HG03064 (cell line): ENCODE results near the gene CEP55.
"Not testable (repeated sequence)": the region's sequence is repeated elsewhere in the genome, so short reads cannot be mapped to it uniquely, and the experiment has no call there.

Experiments
- ATAC-seq: cut with Tn5 transposase; IDR thresholded peaks from one replicate; pipeline ENCODE4 v1.9.1; 2021; ENCODE audit warnings: low read depth; ENCODE audit not compliant: unreplicated experiment

The CEP55 gene

DNA sequence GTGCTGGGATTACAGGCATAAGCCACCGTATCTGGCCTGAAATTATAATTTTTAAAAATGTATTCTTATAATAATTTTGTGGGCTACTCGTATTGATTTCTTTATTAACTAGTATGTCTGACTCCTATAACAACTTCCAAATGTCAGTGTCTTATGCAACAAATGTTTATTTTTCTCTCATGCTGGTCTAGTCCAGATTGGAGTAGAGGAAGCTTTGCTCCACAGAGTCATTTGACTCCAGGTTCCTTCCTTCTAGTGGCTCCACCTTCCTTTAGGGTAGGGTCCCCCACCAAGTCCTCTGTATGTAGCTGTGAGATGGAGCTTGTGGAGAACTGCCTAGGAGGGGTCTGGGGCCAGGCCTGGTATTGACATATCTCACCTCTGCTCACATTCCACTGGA lies 8.7 kb downstream of the CEP55 start:
- no peak for ATAC-seq

DNA sequence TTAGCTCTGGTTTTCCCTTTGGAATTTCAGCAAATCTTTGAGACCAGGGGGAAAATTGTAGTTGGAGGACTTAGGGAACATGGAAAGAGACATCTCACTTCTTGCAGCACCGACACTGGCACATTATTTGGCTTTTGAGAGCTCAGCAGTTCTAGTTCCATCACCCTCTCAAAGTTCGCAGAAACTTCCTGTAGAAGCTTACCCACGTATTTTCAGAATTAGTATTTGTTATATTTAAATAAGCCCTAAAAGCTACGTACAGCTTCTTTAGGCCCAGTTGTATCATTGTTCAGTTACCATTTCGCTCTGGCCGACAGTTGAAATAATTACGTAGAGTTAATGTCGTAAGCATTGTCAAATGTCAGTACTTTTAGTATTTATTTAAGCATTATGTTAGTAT lies 13.4 kb downstream of the CEP55 start:
- no peak for ATAC-seq

DNA sequence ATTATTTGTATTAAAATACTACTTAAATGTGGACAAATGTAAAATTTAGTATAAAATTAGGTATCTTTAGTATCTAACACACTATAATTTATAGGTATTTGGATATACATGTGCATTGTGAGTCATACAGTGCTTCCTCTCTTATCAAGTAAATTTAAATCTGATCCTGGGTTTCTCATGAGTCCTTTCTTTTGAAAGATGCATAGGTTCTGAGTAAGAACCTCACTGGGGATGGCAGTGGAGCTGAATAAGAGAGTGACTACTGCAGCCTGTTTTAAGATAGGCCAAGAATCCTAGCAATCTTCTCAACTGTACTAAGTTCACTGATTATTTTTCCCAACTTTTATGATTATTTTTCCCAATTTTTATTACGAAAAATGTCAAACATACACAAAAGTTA lies 16.2 kb downstream of the CEP55 start:
- no peak for ATAC-seq

DNA sequence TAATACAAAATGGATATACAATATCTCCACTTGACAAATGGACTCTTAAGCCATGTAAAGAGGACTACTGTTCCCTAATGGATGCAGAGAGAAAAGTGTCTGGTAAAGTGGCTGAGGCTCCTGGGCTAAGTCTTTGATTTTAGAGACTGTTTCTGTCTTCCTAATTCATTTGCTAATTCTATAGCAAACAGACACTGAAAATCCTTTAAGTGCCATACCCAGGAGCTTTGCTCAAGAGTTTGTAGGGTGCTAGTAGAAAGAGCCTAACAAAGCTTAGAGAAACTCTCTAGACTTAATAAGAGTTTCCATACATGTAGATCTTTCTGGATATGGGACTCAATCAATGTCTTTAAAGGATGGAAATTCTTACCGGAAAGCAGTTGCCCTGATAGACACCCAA lies 16.7 kb downstream of the CEP55 start:
- no peak for ATAC-seq

DNA sequence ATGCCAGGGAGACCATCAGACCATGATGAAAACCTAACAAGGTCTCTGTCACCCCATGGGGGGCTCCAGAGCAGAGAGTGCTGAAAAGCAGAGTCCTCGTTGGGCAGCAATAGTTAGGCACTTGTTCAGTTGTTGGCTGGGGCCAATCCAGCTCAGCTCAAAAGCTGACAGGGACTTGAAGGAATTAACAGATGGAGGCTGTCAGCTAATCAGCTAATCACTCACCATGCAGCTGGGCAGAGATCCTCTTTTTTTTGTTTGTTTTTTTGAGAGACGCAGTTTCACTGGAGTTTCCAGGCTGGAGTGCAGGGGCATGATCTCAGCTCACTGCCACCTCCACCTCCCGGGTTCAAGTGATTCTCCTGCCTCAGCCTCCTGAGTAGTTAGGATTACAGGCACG lies 18.1 kb downstream of the CEP55 start:
- ATAC-seq: no peak

DNA sequence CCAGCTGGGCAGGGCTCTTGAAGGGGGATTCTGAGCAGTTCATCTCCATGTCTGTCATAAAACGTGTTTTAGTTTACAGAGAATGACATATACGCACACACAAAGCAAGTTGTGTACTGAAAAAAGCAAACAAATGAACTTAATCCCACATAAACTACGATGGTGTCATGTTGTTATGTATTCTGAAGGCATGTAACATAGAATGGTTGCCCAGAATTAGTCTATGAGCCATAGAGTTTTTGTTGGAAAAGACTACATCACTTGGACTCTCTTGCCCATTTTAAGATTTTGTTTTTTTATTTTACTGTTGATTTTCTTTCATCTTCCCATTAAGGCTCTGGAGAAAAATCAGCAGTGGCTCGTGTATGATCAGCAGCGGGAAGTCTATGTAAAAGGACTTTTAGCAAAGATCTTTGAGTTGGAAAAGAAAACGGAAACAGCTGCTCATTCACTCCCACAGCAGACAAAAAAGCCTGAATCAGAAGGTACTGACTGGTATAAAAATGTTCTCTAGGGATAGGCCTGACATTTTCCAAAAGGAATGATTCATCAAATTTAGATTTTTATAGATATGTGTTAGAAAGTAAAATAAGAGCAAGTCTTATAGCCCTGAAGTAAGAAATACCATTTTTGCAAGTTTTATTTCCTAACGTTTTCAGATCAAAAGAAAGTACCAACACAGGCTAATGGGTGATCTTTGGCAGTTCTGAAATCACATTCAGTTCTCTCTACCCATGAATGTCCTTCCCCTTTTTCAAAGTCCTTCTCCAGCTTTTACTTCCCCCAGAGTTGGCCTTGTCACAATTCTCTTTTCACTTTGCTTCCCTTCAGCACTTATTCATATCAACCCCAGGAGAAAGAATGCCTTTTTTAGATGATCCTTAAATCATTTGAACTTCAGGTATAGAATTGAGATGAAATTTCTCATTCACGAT lies 18.9 kb downstream of the CEP55 start:
- no peak for ATAC-seq

DNA sequence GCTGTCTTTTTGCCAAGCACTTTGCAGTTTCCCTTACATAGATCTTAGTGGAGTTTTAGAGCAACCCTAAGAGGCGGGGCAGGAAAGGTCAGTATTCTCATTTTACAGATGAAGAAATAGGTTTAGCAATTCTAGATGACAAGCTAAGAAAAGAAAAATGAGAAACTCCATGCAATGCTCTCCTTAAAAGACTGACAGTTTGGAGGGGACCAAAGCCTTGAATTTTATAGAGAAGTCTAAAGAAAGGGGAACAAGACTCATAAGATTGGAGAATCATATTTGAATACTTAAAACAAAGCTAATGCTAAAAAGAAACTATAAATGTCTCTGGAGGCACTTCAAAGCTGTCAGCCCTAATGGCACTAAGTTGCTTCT lies 19.6 kb downstream of the CEP55 start:
- ATAC-seq: no peak

DNA sequence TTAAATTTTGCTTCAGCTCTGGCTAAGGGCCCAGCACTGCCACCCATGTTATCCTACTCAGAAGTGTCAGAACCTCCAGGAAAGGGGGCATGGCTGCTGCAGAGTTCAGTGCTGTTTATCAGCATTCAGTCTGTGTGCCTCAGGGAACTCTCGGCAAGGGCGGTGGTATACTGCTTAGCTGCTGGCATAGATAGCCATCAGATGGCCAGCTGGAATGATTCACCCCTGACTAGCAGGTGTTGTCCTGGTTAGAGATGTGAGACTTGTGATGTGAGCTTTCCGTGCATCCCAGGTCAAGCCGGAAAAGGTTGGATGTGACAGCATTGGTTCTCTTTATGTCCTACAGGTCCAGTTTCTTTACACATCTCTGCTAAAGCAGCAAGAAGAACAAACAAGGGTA lies 22.1 kb downstream of the CEP55 start:
- ATAC-seq: no peak

DNA sequence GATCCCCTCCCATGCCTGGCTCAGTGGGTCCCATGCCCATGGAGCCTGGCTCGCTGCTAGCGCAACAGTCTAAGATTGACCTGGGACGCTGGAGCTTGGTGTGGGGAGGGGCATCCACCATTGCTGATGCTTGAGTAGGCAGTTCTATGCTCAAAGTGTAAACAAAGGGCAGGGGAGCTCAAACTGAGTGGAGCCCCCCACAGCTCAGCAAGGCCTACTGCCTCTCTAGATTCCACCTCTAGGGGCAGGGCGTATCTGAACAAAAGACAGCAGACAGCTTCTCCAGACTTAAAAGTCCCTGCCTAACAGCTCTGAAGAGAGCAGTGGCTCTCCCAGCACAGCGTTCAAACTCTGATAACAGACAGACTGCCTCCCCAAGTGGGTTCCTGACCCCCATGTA lies 38.9 kb downstream of the CEP55 start:
- no peak for ATAC-seq

DNA sequence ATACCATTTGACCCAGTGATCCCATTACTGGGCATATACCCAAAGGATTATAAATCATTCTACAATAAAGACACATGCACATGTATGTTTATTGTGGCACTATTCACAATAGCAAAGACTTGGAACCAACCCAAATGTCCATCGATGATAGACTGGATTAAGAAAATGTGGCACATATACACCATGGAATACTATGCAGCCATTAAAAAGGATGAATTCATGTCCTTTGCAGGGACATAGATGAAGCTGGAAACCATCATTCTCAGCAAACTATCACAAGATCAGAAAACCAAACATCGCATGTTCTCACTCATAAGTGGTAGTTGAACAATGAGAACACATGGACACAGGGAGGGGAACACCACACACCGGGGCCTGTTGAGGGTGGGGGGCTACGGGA lies 44.5 kb downstream of the CEP55 start:
- not testable (repeated sequence) for ATAC-seq

DNA sequence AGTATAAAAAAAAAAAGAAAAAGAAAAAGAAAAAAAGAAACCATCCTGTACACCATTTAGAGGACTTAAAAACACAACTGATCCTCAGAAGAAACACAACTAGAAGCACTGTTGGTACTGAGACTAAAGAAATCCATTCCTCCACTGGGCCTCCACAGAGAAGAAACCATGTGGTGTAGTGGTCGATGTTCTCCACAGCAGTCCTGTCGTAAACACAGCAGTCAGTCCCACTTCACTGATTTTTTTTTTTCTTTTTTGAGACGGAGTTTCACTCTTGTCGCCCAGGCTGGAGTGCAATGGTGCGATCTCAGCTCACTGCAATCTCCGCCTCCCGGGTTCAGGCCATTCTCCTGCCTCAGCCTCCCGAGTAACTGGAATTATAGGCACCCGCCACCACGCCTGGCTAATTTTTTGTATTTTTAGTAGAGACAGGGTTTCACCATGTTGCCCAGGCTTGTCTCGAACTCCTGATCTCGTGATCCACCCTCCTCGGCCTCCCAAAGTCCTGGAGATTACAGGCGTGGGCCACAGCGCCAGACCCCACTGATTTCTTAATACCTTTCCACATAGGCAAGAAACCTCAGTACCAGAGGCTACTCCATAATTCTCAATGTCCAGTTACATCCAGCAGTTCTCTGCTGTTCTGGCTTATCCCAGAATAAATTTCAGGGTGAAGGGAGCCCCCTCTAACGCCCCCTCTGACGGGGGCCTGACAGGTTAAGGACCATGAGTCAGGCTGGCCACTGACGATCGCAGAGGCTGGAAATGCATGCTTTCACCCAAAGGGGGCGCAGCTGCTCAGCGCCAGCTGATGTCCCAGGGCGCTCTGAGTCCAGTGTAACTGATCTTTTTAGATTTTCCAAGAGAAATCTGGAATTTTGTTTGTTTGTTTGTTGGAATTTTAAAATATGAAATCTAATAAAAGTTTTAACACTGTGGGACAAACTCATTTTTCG lies 45.3 kb downstream of the CEP55 start:
- no peak for ATAC-seq

DNA sequence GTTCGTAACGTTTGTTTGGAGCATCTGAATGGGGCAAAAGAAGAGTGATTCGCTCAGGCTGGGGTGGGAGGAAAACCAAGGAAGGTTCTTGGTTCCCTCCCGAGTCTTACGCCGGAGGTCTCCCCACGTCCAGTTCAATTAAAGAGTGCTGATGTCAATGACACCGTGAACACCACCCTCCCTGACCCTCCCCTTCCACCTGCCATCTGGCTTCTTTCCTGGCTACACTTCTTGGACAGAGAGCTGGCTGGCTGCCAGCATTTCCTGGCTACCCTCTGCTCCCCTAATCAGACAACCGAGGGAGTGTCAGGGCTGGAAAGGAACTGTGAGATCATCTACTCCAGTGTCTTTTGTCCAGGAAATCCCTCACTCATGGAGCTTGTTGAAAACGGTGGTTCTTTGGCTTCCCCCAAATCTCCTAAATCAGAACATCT lies 46.0 kb downstream of the CEP55 start:
- no peak for ATAC-seq

DNA sequence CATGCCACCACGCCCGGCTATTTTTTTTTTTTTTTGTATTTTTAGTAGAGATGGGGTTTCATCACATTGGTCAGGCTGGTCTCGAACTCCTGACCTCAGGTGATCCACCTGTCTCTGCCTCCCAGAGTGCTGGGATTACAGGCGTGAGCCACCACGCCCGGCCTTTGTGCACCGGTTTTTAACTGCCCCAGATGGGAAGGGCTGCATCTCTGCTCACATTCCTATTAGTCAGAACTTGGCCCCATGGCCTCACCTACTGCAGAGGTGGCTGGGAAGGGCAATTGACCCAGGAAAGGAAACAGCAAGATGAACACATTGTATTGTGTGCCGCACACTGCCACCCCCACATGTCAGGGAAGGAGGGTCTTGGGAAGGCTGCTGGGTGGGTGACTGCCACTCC lies 50.6 kb downstream of the CEP55 start:
- ATAC-seq: not testable (repeated sequence)

DNA sequence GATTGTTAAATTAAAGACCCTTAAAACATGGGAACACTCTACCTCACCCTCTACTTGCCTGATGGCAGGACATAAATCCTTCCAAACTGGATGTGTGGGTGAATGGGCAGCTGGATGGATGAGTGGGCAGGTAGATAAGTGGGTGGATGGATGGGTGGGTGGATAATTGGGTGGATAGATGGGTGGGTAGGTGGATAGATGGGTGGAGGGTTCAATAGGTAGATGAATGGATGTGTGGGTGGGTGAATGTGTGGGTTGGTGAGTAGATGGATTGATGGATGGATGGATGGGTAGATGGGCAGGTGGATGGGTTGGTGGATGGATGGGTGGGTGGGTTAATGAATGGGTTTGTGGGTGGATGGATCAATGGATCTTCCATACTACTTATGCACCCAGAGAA lies 51.1 kb downstream of the CEP55 start:
- no peak for ATAC-seq

DNA sequence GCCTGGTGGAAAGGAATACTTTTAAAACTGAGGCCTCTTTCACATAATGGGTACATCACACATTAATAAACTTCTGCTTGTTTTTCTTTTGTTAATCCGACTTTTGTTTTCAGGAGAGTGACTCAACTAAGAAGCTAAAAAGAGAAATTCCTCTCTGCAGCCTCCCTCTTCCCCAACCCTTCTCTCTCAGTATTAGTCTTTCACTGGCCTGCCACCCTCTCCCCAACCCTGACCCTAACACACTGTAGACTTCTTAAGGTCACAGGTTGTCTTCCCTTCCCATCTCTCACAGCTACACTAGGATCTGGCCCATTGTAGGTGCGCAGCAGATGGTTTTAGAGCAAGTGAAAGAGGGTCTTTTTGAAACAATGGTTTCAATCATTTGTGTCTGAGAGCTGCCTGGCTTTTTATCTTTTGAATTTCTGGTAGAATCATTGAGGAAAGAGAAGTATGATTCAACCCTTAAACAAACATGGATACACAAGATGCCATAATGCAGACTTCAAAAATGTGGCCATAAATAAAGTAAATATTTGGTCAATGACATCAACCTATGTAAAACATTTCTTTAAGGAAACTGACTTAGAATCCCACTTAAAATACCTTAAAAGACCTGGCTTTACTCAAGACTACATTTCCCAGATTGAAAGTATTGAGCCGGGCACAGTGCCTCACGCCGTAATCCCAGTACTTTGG lies 52.1 kb downstream of the CEP55 start:
- no peak for ATAC-seq

DNA sequence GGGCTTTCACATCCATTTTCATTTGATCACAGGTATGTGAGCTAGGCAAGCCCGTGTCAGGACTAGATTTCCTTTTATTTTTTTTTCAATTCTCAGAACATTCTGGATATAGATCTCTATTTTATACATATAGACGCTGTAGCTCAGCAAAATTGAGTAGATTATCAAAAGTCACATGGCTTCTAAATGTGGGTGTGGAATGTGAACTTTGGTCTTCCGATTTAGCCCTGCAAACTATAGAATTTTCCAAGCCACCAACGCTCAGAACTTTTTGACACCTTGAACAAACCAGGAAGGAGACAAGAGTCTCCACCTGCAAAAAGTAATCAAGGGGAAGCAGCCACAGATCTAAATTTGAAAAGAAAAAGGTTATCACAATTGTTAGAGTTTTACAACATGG lies 54.2 kb downstream of the CEP55 start:
- ATAC-seq: no peak

DNA sequence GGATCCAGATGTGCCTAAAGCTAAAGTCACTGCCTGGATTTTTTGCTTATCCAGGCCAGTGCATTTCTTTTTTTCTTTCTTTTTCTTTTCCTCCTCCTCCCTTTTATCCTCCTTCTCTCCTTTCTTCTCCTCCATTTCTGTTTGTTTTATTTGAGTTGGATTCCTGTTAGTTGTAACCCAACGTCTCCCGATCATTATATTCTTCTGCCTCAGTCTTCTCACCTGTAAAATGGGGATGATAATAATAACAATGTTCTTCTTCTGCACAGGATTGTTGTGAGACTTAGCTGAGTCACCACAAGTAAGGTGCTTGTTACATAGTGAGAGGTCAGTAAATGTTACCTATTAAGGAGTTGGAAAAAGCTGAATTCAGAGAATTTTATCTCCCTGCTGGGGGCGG lies 56.4 kb downstream of the CEP55 start:
- no peak for ATAC-seq

DNA sequence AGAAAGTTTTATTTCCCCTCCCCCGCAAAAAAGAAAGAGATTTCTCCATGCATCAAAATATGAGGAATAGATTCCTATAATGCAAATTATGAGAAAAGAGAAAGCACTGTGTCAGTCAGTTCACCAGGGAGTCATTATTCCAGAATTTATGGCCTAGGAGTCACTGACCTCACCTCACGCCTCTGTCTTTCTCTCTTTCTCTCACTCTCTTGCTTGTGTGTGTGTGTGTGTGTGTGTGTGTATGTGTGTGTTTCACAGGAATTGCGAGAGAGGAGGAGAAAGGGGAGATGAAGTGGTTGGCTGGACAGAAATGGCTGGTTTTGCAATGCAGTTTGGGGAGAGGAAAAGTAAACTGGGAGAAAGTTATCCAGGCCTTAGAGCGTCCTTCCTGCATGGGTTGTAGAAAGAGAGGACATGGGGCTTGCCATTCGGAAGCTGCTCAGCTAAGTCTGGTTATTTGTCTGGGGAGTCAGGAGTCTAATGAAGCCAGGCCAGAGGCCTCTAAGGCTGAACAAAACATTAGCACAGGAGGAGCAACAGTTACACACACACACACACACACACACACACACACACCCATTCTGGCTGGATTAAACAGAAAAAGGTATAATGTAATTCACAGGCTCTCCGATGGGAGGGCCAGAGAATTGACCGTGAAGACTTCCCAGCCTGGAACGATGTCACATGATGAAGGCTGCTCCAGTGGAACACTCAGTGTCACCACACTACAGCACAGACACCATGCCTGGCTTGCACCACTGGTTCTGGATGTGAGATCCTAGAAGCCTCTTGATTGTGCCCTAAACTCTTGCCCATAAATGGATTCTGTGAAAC lies 57.3 kb downstream of the CEP55 start:
- no peak for ATAC-seq

DNA sequence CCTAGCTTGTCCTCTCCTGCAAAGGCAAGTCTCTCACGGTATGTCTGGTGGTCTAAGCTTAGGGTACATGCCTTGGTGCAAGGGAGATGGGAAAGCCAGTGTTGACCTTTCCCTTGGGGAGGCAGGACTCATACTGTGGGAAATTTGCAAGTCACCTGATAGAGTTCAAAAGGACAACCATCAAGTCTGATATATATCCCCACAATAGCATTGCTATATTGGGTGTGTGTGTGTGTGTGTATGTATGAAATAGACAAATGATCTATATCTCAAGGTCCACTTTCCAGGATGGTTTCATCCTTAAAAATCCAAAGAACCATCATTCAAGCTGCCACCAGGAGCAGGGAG lies 57.9 kb downstream of the CEP55 start:
- no peak for ATAC-seq

DNA sequence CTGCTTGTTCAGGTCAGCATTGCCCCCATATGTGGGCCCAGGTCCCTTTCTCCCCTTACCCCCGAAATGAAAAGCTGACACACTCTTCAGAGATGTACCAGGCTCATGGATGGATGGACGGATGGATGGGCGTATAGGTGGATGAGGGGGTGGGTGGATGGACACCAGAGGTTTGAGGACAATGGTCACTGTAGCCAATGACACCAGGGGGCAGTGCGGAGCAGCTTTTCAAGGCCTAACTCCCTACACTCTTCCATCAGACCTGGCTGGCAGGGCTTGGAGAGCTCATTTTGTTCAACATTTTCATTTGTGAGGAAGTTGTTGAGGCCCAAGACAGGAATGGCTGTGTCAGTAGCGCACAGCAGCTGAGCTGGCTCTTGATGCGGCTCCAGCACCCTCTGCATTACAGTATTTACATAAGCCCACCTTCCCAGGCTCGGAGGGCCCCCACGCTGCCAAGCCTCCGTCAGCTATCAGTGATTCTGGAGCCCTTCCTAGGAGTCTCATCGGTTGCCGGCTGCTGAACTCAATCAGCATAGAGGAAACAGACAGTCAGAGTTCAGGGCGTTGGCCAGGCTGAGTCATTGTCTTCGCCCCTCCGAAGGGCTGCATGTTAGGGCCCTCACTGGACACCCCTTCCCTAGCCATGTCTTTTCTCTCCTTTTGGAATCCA lies 58.5 kb downstream of the CEP55 start:
- ATAC-seq: no peak
